HL-60 (cell line): Measurements from ENCODE around the gene ENOX2.

Experiments
- GABPA ChIP-seq: IDR thresholded peaks from 2 replicates; pipeline ENCODE4 v1.6.1; 2012; ENCODE audit warnings: low read depth
- POLR2AphosphoS5 ChIP-seq: IDR thresholded peaks from 2 replicates; pipeline ENCODE4 v1.6.1; 2012; ENCODE audit warnings: low read depth
- SPI1 ChIP-seq: IDR thresholded peaks from 2 replicates; pipeline ENCODE4 v1.6.1; 2012; ENCODE audit warnings: low read depth, mild to moderate bottlenecking, borderline replicate concordance
- TF ChIP-seq, protein P1 (sequence below): IDR thresholded peaks from one replicate; pipeline ENCODE4 v1.5.1; 2011; ENCODE audit warnings: low read length, control low read depth, inconsistent platforms; ENCODE audit not compliant: insufficient read depth

DNA sequence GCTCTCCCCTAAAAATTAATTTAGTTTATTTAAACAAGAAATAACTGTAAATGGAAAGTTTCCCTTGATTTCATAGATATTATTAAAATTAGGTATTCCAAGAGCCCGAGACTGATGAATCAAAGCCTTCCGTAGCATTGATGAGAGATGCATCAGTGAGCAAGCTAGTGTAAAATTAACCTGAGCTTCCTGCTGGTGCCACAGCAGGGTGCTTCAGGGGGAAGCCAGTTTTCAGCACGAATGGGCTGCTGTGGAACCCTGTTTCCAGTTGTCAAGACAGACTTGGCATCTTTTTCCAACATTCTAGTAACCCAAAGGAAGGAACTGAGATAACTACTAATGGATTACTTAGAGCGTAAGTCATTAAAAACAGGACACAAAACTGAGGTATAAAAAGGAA is 279.5 kb downstream of the ENOX2 start:
- TF ChIP-seq POLR2AphosphoS5 (no peak), GABPA (no peak), SPI1 (no peak)
- TF ChIP-seq, protein P1, sequence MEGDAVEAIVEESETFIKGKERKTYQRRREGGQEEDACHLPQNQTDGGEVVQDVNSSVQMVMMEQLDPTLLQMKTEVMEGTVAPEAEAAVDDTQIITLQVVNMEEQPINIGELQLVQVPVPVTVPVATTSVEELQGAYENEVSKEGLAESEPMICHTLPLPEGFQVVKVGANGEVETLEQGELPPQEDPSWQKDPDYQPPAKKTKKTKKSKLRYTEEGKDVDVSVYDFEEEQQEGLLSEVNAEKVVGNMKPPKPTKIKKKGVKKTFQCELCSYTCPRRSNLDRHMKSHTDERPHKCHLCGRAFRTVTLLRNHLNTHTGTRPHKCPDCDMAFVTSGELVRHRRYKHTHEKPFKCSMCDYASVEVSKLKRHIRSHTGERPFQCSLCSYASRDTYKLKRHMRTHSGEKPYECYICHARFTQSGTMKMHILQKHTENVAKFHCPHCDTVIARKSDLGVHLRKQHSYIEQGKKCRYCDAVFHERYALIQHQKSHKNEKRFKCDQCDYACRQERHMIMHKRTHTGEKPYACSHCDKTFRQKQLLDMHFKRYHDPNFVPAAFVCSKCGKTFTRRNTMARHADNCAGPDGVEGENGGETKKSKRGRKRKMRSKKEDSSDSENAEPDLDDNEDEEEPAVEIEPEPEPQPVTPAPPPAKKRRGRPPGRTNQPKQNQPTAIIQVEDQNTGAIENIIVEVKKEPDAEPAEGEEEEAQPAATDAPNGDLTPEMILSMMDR, result no peak
